GM12873 (cell line): ENCODE measurements around the gene ZSWIM5.

Experiments used
- TF ChIP-seq, protein P1 (sequence below): IDR thresholded peaks from 2 replicates; pipeline ENCODE4 v1.5.1; 2012; ENCODE audit warnings: low read depth, mild to moderate bottlenecking, moderate library complexity, low read length, control low read depth; ENCODE audit not compliant: insufficient read depth; ENCODE audit errors: missing control alignments

Gene ZSWIM5

DNA sequence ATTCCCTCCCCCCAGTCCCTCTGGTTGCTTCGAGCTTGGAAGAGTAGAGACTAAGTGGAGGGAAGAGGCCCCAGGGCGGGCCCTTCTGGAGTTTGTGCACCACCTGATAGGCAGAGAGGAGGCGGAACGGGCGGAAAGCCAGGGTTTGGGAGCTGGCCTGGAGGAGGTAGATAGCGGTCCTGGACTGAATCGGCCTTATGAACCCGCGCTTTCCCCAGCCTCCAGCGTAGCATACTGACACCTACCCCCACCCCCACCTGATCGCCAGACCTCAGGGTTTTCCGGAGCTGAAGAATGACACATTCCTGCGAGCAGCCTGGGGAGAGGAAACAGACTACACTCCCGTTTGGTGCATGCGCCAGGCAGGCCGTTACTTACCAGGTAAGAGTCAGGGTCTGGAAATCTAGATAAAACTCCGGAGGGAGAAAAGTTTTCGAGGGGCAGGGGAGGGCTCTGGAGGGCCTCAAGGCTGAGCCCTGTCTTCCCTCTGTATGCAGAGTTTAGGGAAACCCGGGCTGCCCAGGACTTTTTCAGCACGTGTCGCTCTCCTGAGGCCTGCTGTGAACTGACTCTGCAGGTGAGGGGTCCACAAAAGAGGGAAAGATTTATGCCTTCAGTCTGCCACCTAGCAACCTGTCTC lies 193.6 kb downstream of the ZSWIM5 start:
- TF ChIP-seq, protein P1, sequence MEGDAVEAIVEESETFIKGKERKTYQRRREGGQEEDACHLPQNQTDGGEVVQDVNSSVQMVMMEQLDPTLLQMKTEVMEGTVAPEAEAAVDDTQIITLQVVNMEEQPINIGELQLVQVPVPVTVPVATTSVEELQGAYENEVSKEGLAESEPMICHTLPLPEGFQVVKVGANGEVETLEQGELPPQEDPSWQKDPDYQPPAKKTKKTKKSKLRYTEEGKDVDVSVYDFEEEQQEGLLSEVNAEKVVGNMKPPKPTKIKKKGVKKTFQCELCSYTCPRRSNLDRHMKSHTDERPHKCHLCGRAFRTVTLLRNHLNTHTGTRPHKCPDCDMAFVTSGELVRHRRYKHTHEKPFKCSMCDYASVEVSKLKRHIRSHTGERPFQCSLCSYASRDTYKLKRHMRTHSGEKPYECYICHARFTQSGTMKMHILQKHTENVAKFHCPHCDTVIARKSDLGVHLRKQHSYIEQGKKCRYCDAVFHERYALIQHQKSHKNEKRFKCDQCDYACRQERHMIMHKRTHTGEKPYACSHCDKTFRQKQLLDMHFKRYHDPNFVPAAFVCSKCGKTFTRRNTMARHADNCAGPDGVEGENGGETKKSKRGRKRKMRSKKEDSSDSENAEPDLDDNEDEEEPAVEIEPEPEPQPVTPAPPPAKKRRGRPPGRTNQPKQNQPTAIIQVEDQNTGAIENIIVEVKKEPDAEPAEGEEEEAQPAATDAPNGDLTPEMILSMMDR: no peak

DNA sequence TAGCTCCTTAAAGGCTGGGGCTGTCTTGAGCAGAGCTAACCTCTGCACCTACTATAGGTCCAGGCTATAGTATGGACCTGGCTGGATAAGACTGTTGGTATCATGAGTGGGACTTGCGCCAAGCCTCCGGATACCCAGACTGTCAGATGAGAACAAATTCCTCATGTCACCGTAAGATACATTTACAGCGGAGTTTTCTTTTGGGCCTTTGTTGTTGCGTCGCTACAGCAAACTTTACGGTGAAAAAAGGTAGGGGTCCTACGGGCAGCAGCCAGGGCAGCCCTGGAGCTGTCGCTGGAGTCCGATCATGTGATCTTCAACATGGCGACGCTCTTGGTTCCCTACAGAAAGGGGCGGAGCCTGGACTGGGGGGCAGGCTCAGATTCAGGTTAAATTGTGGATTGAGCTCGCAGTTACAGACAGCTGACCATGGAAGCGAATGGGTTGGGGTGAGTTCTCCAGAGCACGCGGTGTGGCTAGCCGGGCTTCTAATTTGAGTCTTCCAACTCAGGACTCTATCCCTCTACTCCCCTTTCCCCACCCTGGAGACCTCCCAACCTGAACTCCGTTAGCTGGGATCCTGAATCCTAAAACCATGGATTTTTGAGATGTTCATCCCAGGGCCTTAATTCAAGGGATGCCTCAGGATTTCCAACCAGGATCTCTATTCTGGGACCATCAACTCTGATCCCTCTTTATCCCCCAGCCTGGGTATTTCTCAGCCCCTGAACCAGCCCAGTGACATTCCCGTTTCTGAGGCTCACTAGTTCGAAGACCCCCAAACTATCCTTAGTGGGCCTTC lies 194.4 kb downstream of the ZSWIM5 start, which contains the start of gene UROD:
UROD (plus strand) TSS at position 418 of the 802 bp plus-strand sequence; CDS start at position 430, 12 bp downstream.
- TF ChIP-seq, protein P1: no peak

DNA sequence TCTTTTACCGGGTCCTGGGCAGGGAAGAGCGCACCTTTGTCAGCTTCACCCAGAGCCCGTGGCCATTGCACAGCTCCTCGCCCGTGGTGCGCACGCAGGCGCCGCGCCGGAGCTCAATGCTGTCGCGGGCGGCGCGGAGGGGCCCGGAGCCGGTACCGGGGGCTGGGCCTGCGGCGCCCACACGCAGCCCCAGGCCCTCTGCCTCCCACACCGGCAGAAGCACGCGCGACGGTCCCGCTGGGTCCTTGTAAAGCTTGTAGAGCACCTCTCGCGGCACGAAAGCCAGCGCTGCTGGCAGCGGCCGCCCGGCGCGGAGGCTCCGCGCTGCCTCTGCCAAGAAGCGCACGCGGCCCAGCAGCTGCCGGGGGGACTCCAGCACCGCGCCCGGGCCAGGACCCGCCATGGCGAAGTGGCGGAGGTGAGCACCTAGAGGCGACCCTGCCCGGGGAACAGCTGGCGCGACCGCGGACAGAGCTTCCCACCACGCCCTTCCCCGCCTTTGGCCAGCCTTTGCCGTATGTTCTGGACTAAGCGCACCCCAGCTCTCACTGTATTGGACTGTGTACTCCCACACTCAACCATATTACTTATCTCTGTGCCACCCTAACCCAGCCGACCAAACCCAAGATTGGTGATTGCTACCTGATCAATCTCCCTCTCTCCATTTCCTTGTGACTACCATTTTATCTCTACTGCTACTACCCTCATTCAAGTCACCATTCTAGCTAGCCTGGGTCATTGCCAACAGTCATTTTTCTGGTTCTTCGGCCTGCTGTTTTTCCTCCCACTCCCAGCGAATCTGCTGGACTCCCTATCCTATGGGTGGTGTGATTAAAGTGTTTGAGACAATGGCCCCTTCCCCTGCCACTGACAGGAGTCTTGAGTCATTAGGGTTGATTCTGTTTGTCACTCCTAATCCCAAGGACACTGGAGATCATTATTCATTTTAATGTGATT lies 195.3 kb downstream of the ZSWIM5 start, which contains the start of gene HECTD3:
HECTD3 (minus strand) TSS at position 470 of the 957 bp plus-strand sequence; CDS start at position 403, 67 bp downstream.
- TF ChIP-seq, protein P1: no peak

DNA sequence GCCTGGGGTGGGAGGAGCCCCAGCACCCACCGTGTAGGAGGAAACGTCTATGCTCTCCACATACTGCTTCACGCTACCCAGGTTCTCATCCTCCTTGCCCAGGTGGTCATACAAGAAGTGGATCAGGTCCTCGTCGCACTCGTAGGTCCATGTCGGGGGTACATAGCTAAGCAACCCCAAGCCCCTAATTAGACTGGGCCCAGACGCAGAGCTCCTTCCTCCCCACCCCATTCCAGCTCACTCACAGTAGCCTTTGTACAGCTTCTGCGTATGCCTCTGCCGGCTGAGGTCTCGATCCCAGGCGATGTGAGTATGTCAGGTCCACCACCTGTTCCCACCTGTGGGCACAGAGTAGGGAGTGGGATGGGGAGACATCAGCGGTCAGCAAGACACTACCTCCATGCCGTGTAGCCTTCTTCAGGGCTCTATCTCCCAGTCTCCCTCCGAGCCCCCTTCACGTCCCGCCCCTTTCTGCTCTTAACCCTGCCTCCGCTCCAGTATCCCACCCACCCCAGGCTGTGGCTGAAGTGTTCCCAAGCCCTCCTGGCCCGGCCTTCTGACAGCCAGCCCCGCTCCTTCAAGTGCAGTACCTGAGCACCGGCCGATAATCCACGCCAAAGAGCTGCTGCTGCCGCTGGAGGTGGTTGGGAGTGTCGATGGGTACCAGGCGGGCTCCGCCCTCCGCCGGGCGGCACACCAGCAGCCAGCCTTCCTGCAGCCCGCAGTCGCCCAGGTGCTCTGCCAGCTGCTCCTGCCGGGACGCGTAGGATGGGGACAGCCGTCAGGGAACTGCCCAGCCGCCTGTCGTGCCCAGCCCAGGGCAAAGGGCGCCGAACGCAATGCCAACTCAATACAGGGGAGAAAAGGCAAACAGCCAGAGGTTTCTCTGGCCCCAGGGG lies 196.2 kb downstream of the ZSWIM5 start:
- TF ChIP-seq, protein P1: no peak

DNA sequence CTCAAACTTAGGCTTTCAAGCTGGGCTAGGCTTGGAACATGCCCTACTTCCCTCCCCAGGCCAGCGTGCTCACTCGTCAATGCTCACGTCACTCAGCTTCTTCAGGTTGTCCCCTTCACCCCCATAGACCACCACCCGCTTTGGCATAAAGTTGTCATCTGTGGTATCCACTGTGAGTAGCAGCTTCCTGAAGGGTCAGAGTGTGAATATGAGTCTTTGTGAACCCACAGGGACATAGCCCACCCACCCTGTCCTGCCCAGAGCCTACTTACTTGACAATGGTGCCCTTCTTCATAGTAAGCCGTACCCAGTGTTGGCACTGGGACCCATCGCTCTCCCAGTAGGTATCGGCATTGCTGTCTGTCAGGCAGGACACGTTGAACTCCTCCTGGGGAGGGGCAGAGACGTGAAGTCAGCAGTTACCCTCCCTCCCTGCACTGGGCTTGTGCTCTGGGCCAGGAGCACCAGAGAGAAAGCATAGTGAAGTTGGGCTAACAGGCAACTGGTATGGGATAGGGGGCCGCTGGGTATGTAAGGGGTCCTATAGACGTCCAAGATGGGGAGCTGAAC lies 197.0 kb downstream of the ZSWIM5 start:
- TF ChIP-seq, protein P1: no peak

DNA sequence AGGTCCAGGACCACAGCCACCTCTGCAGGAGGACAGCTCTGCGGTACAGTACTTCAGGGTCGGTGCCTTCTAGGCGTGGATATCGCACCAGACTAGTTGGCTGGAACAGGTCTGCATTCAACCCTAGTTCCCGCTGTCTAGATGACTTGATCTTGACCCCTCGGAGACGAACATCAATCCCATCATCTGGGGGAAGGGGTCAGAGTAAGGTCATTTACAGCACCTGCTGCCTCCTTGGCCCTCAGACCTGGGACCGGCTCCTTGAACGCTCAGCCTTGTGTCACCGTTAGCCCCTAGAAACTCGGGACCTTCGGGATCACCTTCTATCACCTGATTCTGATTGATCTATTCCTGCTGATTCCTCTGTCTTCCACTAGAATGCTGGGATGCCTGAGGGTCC lies 197.9 kb downstream of the ZSWIM5 start:
- TF ChIP-seq, protein P1: no peak
